Activated gamma-delta T cell (primary cell): Measurements from ENCODE around the gene PCNT.

Experiments
- DNase-seq: peaks from one replicate; lab custom pipeline; 2025; lab: John Stamatoyannopoulos, UW

PCNT gene

GRCh38 chr21:46483300-46484295 lies 159.6 kb downstream of the PCNT start:
- DNase-seq: no peak

DNA sequence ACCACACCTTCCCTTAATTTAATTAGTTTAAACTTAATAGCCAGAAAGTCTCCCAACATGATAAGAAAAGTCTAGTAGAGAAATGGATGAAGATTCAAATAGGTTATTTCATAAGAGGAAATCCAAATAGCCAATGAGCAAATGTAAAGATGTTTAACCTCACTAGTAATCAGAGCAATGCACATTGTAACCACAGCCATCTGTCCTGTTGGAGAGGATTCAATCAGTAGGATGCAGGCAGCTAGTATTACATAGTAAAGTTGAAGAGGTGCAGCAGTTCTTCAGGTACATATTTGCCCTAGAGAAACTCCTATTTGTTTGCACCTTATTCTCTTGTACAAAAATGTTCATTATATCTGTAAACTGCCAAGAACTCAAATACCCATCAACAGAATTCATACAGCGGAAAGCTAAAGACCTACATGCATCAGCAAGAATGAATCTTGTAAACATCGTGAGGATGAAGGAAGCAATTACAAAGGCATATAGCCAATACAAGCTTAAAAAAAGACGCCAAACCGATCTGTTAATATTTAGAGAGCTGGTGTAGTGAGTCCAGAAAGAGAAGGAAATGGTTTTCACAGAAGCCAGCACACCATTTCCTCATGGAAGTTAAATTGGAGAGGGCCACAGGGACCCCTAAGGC lies 162.6 kb downstream of the PCNT start:
- DNase-seq: no peak

- DNase-seq: no peak
These were observed 165.3 kb downstream of the PCNT start for GRCh38 chr21:46489162-46489663.

DNA sequence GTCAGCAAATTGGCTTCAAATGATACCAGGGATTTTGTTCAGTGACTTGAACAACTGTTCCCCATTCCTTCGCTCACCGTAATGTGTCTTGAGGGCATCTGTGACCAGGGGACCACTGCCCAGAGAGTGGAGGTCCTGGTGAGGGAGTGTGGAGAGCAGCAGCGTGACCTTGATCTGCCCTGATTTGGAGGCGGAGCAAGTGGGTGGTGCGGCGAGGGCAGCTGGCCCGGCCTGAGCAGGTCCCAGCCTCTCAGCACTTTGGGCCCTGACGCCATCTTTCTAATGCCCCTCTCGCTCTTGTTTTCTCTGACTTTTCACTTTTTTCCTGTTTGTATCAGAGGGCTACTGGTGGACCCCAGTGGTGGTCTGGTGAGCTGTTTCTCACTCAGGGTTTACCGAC lies 165.8 kb downstream of the PCNT start:
- DNase-seq: no peak

DNA sequence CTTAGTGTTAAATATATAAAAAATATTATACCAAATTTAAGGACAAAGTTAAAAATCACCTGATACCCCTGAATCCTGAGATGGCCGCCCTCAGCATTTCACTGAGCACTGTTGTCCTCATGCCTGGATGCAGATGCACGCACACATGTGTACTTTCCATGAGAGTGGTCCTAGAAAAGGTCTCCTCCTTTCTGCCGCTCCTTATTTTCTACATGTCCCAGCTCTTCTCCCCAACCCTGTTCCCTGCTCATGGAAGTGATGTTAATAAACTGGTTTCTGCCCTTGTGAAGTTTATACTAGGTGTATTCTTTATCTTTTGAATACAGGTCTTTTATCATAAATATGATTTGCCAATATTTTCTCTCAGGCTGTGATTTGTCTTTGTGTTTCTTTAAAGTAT lies 167.6 kb downstream of the PCNT start:
- DNase-seq: no peak

- DNase-seq: no peak
These were observed 168.9 kb downstream of the PCNT start for GRCh38 chr21:46492851-46493250.

GRCh38 chr21:46493828-46494227 lies 169.9 kb downstream of the PCNT start:
- no peak for DNase-seq
